H1 (cell line): ENCODE measurements around the gene ZNF91. TPM values are rescaled to one million over a fixed set of nuclear protein-coding genes. Genes with fewer than 3 reads are reported as not detected.
"Not testable (repeated sequence)": the region's sequence is repeated elsewhere in the genome, so short reads cannot be mapped to it uniquely, and the experiment has no call there.

Experiments
- CTCF ChIA-PET: fragments of 300-600 bp; sonication (Branson Sonifier 250); formaldehyde crosslinking; loops from one replicate; lab custom pipeline; 2021; ENCODE audit not compliant: partially characterized antibody; lab: Charles Lee
- POLR2A ChIA-PET: fragments of 300-600 bp; sonication (Branson Sonifier 250); formaldehyde crosslinking; loops from one replicate; lab custom pipeline; 2021; ENCODE audit warnings: inconsistent platforms; ENCODE audit not compliant: partially characterized antibody; lab: Charles Lee
- DNase-seq, 2 experiments: peaks; one replicate each; pipeline versions ENCODE4 v3.0.0 to v3.0.0-alpha.2; 2010 to 2022; ENCODE audit warnings: low spot score in 2 of 2, low read depth in 1 of 2, mixed read lengths in 1 of 2
- FAIRE-seq: peaks from 2 replicates; lab custom pipeline; 2011; peaks lifted over from hg19 to GRCh38; lab: Jason Lieb, UNC
- H2AFZ ChIP-seq: 2 replicates; pipeline ENCODE4 v1.8.1; 2012; ENCODE audit warnings: low read length, inconsistent platforms
- H2AK5ac ChIP-seq: 2 replicates; pipeline ENCODE4 v1.6.1; 2013; ENCODE audit warnings: low read depth, low read length
- H2BK120ac ChIP-seq: replicated peaks from 2 replicates; pipeline ENCODE3; 2013; ENCODE audit warnings: low read depth, low read length, inconsistent platforms
- H2BK12ac ChIP-seq: 2 replicates; pipeline ENCODE4 v1.6.1; 2013; ENCODE audit warnings: low read depth, low read length
- H2BK15ac ChIP-seq: 2 replicates; pipeline ENCODE4 v1.6.1; 2013; ENCODE audit warnings: low read length
- H2BK20ac ChIP-seq: 2 replicates; pipeline ENCODE4 v1.6.1; 2013; ENCODE audit warnings: low read length
- H2BK5ac ChIP-seq: 2 replicates; pipeline ENCODE4 v1.6.1; 2013; ENCODE audit warnings: low read depth, low read length
- H3K14ac ChIP-seq: 2 replicates; pipeline ENCODE4 v1.6.1; 2013; ENCODE audit warnings: inconsistent platforms; ENCODE audit not compliant: insufficient read length
- H3K18ac ChIP-seq: 2 replicates; pipeline ENCODE4 v1.6.1; 2013; ENCODE audit warnings: low read length; ENCODE audit errors: extremely low read depth
- H3K23ac ChIP-seq: 2 replicates; pipeline ENCODE4 v1.6.1; 2013; ENCODE audit warnings: inconsistent platforms; ENCODE audit not compliant: insufficient read length
- H3K23me2 ChIP-seq: 2 replicates; pipeline ENCODE4 v1.6.1; 2013; ENCODE audit warnings: low read depth, low read length
- H3K27ac ChIP-seq: 2 replicates; pipeline ENCODE4 v1.6.1; 2011; ENCODE audit warnings: low read depth, low read length, inconsistent platforms
- H3K27me3 ChIP-seq, 4 experiments: replicated peaks in 1 of 4; 1 replicate in 1 of 4; 2 replicates in 3 of 4; pipeline versions ENCODE4 v1.6.1 to v1.8.1; 2011 to 2013; ENCODE audit warnings: low read length in 3 of 4, mild to moderate bottlenecking in 3 of 4, inconsistent platforms in 2 of 4, mixed read lengths in 2 of 4, moderate library complexity in 1 of 4; ENCODE audit not compliant: control insufficient read depth in 3 of 4, insufficient read depth in 3 of 4; ENCODE audit errors: extremely low read depth in 1 of 4
- H3K36me3 ChIP-seq, 4 experiments: 2 replicates each; pipeline versions ENCODE4 v1.6.1 to v1.8.1; 2011 to 2013; ENCODE audit warnings: mild to moderate bottlenecking in 4 of 4, low read length in 3 of 4, moderate library complexity in 2 of 4, control low read depth in 1 of 4, inconsistent platforms in 1 of 4; ENCODE audit not compliant: insufficient read depth in 4 of 4, control insufficient read depth in 2 of 4
- H3K4ac ChIP-seq: replicated peaks from 2 replicates; pipeline ENCODE3; 2013; ENCODE audit warnings: low read length, low read depth, mixed read lengths, inconsistent platforms; ENCODE audit not compliant: insufficient read length
- H3K4me1 ChIP-seq, 4 experiments: replicated peaks in 1 of 4; 1 replicate in 1 of 4; 2 replicates in 3 of 4; pipeline versions ENCODE4 v1.6.1 to v1.8.1; 2011 to 2013; ENCODE audit warnings: low read length in 3 of 4, inconsistent platforms in 2 of 4, mixed read lengths in 1 of 4; ENCODE audit not compliant: insufficient read depth in 4 of 4, control insufficient read depth in 3 of 4
- H3K4me2 ChIP-seq, 2 experiments: 2 replicates each; pipeline versions ENCODE4 v1.6.1 to v1.8.1; 2011 to 2013; ENCODE audit warnings: low read depth in 2 of 2, low read length in 2 of 2, control low read depth in 1 of 2, inconsistent platforms in 1 of 2, mild to moderate bottlenecking in 1 of 2; ENCODE audit not compliant: insufficient read depth in 1 of 2
- H3K4me3 ChIP-seq, 4 experiments: fragments of 200-600, 300-600 bp in 1 of 4; sonication (generic), shearing (Covaris generic), sonication (Bioruptor Twin) in 1 of 4; 2 replicates each; pipeline versions ENCODE4 v1.5.1 to v1.8.1; 2011 to 2016; ENCODE audit warnings: low read length in 4 of 4, low read depth in 3 of 4, control low read depth in 2 of 4, inconsistent platforms in 2 of 4, mild to moderate bottlenecking in 2 of 4, mixed read lengths in 1 of 4, moderate library complexity in 1 of 4; ENCODE audit not compliant: insufficient read depth in 2 of 4; ENCODE audit errors: extremely low read depth in 1 of 4
- H3K56ac ChIP-seq: replicated peaks from 2 replicates; pipeline ENCODE3; 2013; ENCODE audit warnings: low read depth, mild to moderate bottlenecking, mixed read lengths, low read length, inconsistent platforms; ENCODE audit not compliant: insufficient read length
- H3K79me1 ChIP-seq: 2 replicates; pipeline ENCODE4 v1.6.1; 2013; ENCODE audit warnings: low read depth, low read length, control low read depth
- H3K79me2 ChIP-seq, 2 experiments: 2 replicates each; pipeline versions ENCODE4 v1.6.1 to v1.8.1; 2012 to 2013; ENCODE audit warnings: low read length in 2 of 2, mild to moderate bottlenecking in 2 of 2, inconsistent platforms in 1 of 2; ENCODE audit not compliant: insufficient read depth in 2 of 2, control insufficient read depth in 1 of 2
- H3K9ac ChIP-seq, 4 experiments: replicated peaks in 1 of 4; 1 replicate in 1 of 4; 2 replicates in 3 of 4; pipeline versions ENCODE4 v1.6.1 to v1.8.1; 2011 to 2013; ENCODE audit warnings: low read depth in 3 of 4, low read length in 3 of 4, control low read depth in 2 of 4, mild to moderate bottlenecking in 2 of 4, moderate library complexity in 2 of 4, inconsistent platforms in 1 of 4; ENCODE audit errors: extremely low read depth in 1 of 4
- H3K9me3 ChIP-seq, 2 experiments: 2 replicates each; pipeline versions ENCODE4 v1.6.1 to v1.8.1; 2012 to 2013; ENCODE audit warnings: mild to moderate bottlenecking in 2 of 2, moderate library complexity in 2 of 2, control low read depth in 1 of 2, inconsistent platforms in 1 of 2, low read depth in 1 of 2, low read length in 1 of 2, mixed read lengths in 1 of 2; ENCODE audit not compliant: insufficient read depth in 2 of 2
- H4K20me1 ChIP-seq, 2 experiments: replicated peaks in 1 of 2; 2 replicates each; pipeline versions ENCODE3 to v1.8.1; 2011 to 2013; ENCODE audit warnings: inconsistent platforms in 2 of 2, low read length in 2 of 2, mild to moderate bottlenecking in 1 of 2; ENCODE audit not compliant: insufficient read depth in 2 of 2, control insufficient read depth in 1 of 2
- H4K5ac ChIP-seq: 2 replicates; pipeline ENCODE4 v1.6.1; 2013; ENCODE audit warnings: low read length, low read depth, mixed read lengths, inconsistent platforms; ENCODE audit not compliant: insufficient read length
- H4K8ac ChIP-seq: 2 replicates; pipeline ENCODE4 v1.8.0; 2013; ENCODE audit warnings: mild to moderate bottlenecking, moderate library complexity, low read length, inconsistent platforms; ENCODE audit not compliant: insufficient read depth; ENCODE audit errors: extremely low read depth
- H4K91ac ChIP-seq: replicated peaks from 2 replicates; pipeline ENCODE3; 2013; ENCODE audit warnings: low read length, mixed read lengths, inconsistent platforms; ENCODE audit not compliant: insufficient read length
- HDAC6 ChIP-seq: IDR thresholded peaks from one replicate; pipeline ENCODE4 v1.7.1; 2012; ENCODE audit warnings: low read depth, mild to moderate bottlenecking, inconsistent platforms, low read length, moderate library complexity
- KDM5A ChIP-seq: fragments of 200-600 bp; IDR thresholded peaks from 2 replicates; pipeline ENCODE4 v1.7.1; 2012; ENCODE audit warnings: mild to moderate bottlenecking, low read length, inconsistent platforms, mixed read lengths
- SUZ12 ChIP-seq: fragments of 200-600 bp; sonication (generic); IDR thresholded peaks from 2 replicates; pipeline ENCODE4 v1.6.1; 2012; ENCODE audit warnings: mild to moderate bottlenecking, inconsistent platforms, low read length, moderate library complexity, mixed read lengths
- TBP ChIP-seq: IDR thresholded peaks from 2 replicates; pipeline ENCODE4 v1.6.1; 2011; ENCODE audit warnings: low read depth, low read length, improper control_type of control experiment
- YY1 ChIP-seq: IDR thresholded peaks from 2 replicates; pipeline ENCODE4 v1.6.1; 2011; ENCODE audit warnings: low read depth, mild to moderate bottlenecking, low read length
- WGBS, 2 experiments: shearing (Covaris generic) in 1 of 2; methylation state at CpG; one replicate each; pipeline versions ENCODE4 v1.1.6 to v1.1.7; 2013 to 2015; ENCODE audit warnings: low lambda C conversion rate in 2 of 2, mixed read lengths in 2 of 2, inconsistent platforms in 1 of 2, low coverage in 1 of 2, missing lambda C conversion rate in 1 of 2; ENCODE audit not compliant: insufficient replicate concordance in 2 of 2, insufficient coverage in 1 of 2, insufficient read length in 1 of 2; ENCODE audit errors: extremely low coverage in 1 of 2, missing lambda C conversion rate in 1 of 2; 5-methylcytosine and 5-hydroxymethylcytosine counted together
- polyA plus RNA-seq, 7 experiments: library from polyadenylated mRNA; depleted of rRNA in 3 of 7; stranded (reverse) in 5 of 7; unstranded in 2 of 7; fragments of >200 nt in 5 of 7; fragments of 200-250 nt in 2 of 7; gene quantifications; 1 replicate in 5 of 7; 2 replicates in 1 of 7; 4 replicates in 1 of 7; pipeline versions ENCODE4 v1.2.1 to v1.2.3, GENCODE V29; 2011 to 2013; ENCODE audit warnings: missing spikeins in 2 of 7, mixed read lengths in 2 of 7
- total RNA-seq: library from RNA; stranded (reverse); fragmentation: NEBNext Ultra II Directional; extraction: Animal tissue kit (Norgen Biotek cat#: 25700); gene quantifications from 2 replicates; pipeline ENCODE4 v1.2.1, GENCODE V29; 2021

The ZNF91 gene
- total and polyA plus RNA-seq, 2 of the 8 experiments (the other 6 are each of a cell fraction or from before 2014, with no cell fraction given), result 16.5 to 35.1 TPM

DNA sequence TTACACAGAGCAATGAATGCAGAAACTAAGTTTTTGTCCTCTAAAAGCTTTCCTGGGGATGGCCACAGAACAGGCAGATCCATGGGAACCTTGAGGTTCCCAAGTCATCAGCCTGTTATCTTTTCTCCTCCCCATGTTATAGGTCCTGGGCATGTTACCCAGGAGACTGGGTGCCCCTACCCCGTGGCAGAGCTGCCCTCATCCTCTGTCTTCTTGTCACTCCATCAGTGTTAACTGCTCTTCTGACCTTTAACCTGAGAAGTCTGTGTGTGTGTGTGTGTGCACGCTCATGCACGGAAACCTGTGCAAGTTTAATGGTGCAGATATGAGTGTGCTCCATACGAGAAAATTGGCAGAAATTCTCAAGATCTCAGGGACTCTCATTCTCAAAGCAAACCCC lies 101.1 kb downstream of the ZNF91 start (continued):
- TF ChIP-seq KDM5A, result no peak
- TF ChIP-seq YY1, result no peak
- no peak for TF ChIP-seq HDAC6
- no peak for TF ChIP-seq SUZ12
- TF ChIP-seq TBP, result no peak

DNA sequence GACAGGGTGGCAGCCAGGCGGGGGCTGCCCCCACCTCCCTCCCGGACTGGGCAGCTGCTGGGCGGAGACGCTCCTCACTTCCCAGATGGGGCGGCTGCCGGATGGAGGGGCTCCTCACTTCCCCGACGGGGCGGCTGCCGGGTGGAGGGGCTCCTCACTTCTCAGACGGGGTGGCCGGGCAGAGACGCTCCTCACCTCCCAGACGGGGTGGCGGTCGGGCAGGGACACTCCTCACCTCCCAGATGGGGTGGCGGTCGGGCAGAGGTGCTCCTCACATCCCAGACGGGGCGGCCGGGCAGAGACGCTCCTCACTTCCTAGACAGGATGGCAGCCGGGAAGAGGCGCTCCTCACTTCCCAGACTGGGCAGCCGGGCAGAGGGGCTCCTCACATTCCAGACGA lies 105.3 kb downstream of the ZNF91 start:
- H3K4ac ChIP-seq, H3K27me3 ChIP-seq, H3K36me3 ChIP-seq, H3K4me2 ChIP-seq, H2BK20ac ChIP-seq, H3K4me1 ChIP-seq, H4K91ac ChIP-seq, H3K27ac ChIP-seq, H4K20me1 ChIP-seq, H3K56ac ChIP-seq, H2AK5ac ChIP-seq, H3K79me2 ChIP-seq, H3K18ac ChIP-seq, DNase-seq, H3K14ac ChIP-seq, H2BK12ac ChIP-seq, H3K4me3 ChIP-seq, H4K8ac ChIP-seq, H2BK120ac ChIP-seq, H2BK5ac ChIP-seq, H2BK15ac ChIP-seq, FAIRE-seq, H2AFZ ChIP-seq, H3K23ac ChIP-seq, H3K9ac ChIP-seq, H3K23me2 ChIP-seq, CTCF ChIA-PET, H4K5ac ChIP-seq, H3K79me1 ChIP-seq: not testable (repeated sequence)
- POLR2A ChIA-PET, result interaction anchor here (0.8 kb wide), 1 partner anchor 16 kb away, joined by 3 read pairs; no protein-coding TSS in a partner anchor
- 96% methylated on average over 12 of the region's 26 CpGs; no CpG with 5 or more reads in 1 of the 2 experiments for WGBS, 2 experiments
- H3K9me3 ChIP-seq, result peaks cover 20 to 32% of the 10 kb centered on the region in 2 experiments
